SW480 (cell line): ENCODE measurements around the gene ARHGEF9.
A peak's percentile ranks its signal among the peaks of the same experiment; 100 is the strongest.
"Not testable (repeated sequence)": the region's sequence is repeated elsewhere in the genome, so short reads cannot be mapped to it uniquely, and the experiment has no call there.

Experiments used
- DNase-seq: peaks from one replicate; pipeline ENCODE4 v3.0.0-alpha.2; 2016; ENCODE audit warnings: low spot score

The ARHGEF9 gene

GRCh38 chrX:63784902-63785707 is at the start of gene ARHGEF9:
Gene ARHGEF9, minus strand, starts transcription at chrX:63785214. Its CDS starts 69 bp downstream, at chrX:63785145.
- DNase-seq = no peak

- not testable (repeated sequence) for DNase-seq
These were observed 40.4 kb upstream of the ARHGEF9 start for GRCh38 chrX:63825446-63825845.

- DNase-seq = no peak
These were observed 33.1 kb upstream of the ARHGEF9 start for GRCh38 chrX:63818156-63818555.

- no peak for DNase-seq
These were observed 32.7 kb upstream of the ARHGEF9 start for GRCh38 chrX:63817696-63818095.

GRCh38 chrX:63812823-63813222 is 27.8 kb upstream of the ARHGEF9 start:
- no peak for DNase-seq

- no peak for DNase-seq
These were observed 25.7 kb upstream of the ARHGEF9 start for GRCh38 chrX:63810746-63811145.

GRCh38 chrX:63809173-63809572 is 24.2 kb upstream of the ARHGEF9 start:
- no peak for DNase-seq

- not testable (repeated sequence) for DNase-seq
These were observed 10.4 kb upstream of the ARHGEF9 start for GRCh38 chrX:63795406-63795805.

GRCh38 chrX:63785708-63786040 is 660 bp upstream of the ARHGEF9 start:
- DNase-seq = no peak

- DNase-seq = no peak
These were observed 590 bp downstream of the ARHGEF9 start for GRCh38 chrX:63784346-63784901.

GRCh38 chrX:63782515-63782914 is 2.5 kb downstream of the ARHGEF9 start:
- no peak for DNase-seq

- DNase-seq = no peak
These were observed 16.3 kb downstream of the ARHGEF9 start for GRCh38 chrX:63768760-63769159.

GRCh38 chrX:63765712-63766111 is 19.3 kb downstream of the ARHGEF9 start:
- no peak for DNase-seq

- DNase-seq = peak; percentile 25
These were observed 20.1 kb downstream of the ARHGEF9 start for GRCh38 chrX:63764946-63765345.

- no peak for DNase-seq
These were observed 23.4 kb downstream of the ARHGEF9 start for GRCh38 chrX:63761639-63762038.

- DNase-seq = no peak
These were observed 27.0 kb downstream of the ARHGEF9 start for GRCh38 chrX:63758011-63758410.

- no peak for DNase-seq
These were observed 29.1 kb downstream of the ARHGEF9 start for GRCh38 chrX:63755892-63756291.

GRCh38 chrX:63754860-63755579 is 30.0 kb downstream of the ARHGEF9 start:
- peak; percentile 92 for DNase-seq

GRCh38 chrX:63754136-63754859 is 30.7 kb downstream of the ARHGEF9 start:
- DNase-seq = peak; percentile 26

- no peak for DNase-seq
These were observed 33.5 kb downstream of the ARHGEF9 start for GRCh38 chrX:63751481-63751880.

- no peak for DNase-seq
These were observed 34.2 kb downstream of the ARHGEF9 start for GRCh38 chrX:63750811-63751210.

- no peak for DNase-seq
These were observed 37.7 kb downstream of the ARHGEF9 start for GRCh38 chrX:63747331-63747730.
